GM23338 (cell line): Measurements from ENCODE around the gene ARPP21.

Experiments
- CREB1 ChIP-seq: fragments of 250-450 bp; sonication (Bioruptor Pico); IDR thresholded peaks from 2 replicates; pipeline ENCODE4 v1.5.0; 2020; ENCODE audit warnings: low read depth, mild to moderate bottlenecking, moderate library complexity
- CTCF ChIP-seq, 2 experiments: fragments of 200-600 bp in 1 of 2; sonication (generic) in 1 of 2; conservative IDR thresholded peaks; 2 replicates each; pipeline versions ENCODE4 v1.5.1 to v1.6.1; 2016 to 2017; ENCODE audit warnings: antibody characterized with exemption in 2 of 2, low read depth in 2 of 2, mild to moderate bottlenecking in 2 of 2, moderate library complexity in 1 of 2
- ETS1 ChIP-seq: IDR thresholded peaks from 2 replicates; pipeline ENCODE4 v1.6.1; 2016; ENCODE audit warnings: antibody characterized with exemption
- EZH2 ChIP-seq: fragments of 200-600 bp; sonication (generic); IDR thresholded peaks from one replicate; pipeline ENCODE4 v1.8.0; 2017; ENCODE audit warnings: antibody characterized with exemption, mild to moderate bottlenecking, low read depth; ENCODE audit not compliant: unreplicated experiment
- EZH2phosphoT487 ChIP-seq: fragments of 200-600 bp; sonication (generic); IDR thresholded peaks from one replicate; pipeline ENCODE4 v1.8.1; 2018; ENCODE audit warnings: antibody characterized with exemption; ENCODE audit not compliant: unreplicated experiment
- JUNB ChIP-seq: IDR thresholded peaks from one replicate; pipeline ENCODE4 v1.6.1; 2016; ENCODE audit warnings: antibody characterized with exemption; ENCODE audit not compliant: unreplicated experiment
- NANOG ChIP-seq: IDR thresholded peaks from 2 replicates; pipeline ENCODE4 v1.6.1; 2016; ENCODE audit warnings: antibody characterized with exemption, borderline replicate concordance
- POLR2AphosphoS5 ChIP-seq: IDR thresholded peaks from 2 replicates; pipeline ENCODE4 v1.6.1; 2016; ENCODE audit warnings: antibody characterized with exemption, low read depth
- REST ChIP-seq: IDR thresholded peaks from one replicate; pipeline ENCODE4 v1.6.1; 2018; ENCODE audit warnings: antibody characterized with exemption; ENCODE audit not compliant: unreplicated experiment
- STAT1 ChIP-seq: IDR thresholded peaks from one replicate; pipeline ENCODE4 v1.6.1; 2016; ENCODE audit warnings: antibody characterized with exemption; ENCODE audit not compliant: unreplicated experiment
- ZNF114 ChIP-seq: fragments of 250-450 bp; sonication (Bioruptor Pico); IDR thresholded peaks from 2 replicates; pipeline ENCODE4 v1.5.0; 2020; ENCODE audit warnings: mild to moderate bottlenecking, moderate library complexity

- TF ChIP-seq CREB1 (CRISPR knock-in tag) (no peak), EZH2 (no peak), CTCF (conservative IDR thresholded peaks at IDR 0.05; ENCODE audit: low read depth in 2 of 2) (no peak), EZH2phosphoT487 (no peak), NANOG (no peak), POLR2AphosphoS5 (no peak), REST (no peak), STAT1 (no peak), ZNF114 (CRISPR knock-in tag) (no peak), JUNB (no peak), ETS1 (no peak)
These were observed 15.2 kb downstream of the ARPP21 start for GRCh38 chr3:35654476-35654875.
